OCI-LY7 (cell line): ENCODE measurements around the gene ATP5F1E. TPM values are rescaled to one million over a fixed set of nuclear protein-coding genes. Genes with fewer than 3 reads are reported as not detected.

Source experiments
- BruUV-seq: library from RNA; stranded (reverse); fragments of 400-500 nt; replicated peaks from 2 replicates; lab custom pipeline; 2021; lab: Mats Ljungman, UMichigan
- CTCF ChIA-PET: fragments of 300-600 bp; sonication (Branson Sonifier 250); formaldehyde crosslinking; loops from one replicate; lab custom pipeline; 2022; ENCODE audit warnings: antibody characterized with exemption; ENCODE audit not compliant: unreplicated experiment; lab: Charles Lee
- POLR2A ChIA-PET: fragments of 300-600 bp; sonication (Branson Sonifier 250); formaldehyde crosslinking; loops from one replicate; lab custom pipeline; 2022; ENCODE audit warnings: antibody characterized with exemption; lab: Charles Lee
- DNase-seq: peaks from one replicate; pipeline ENCODE4 v3.0.0-alpha.2; 2015; ENCODE audit warnings: low spot score
- H2AFZ ChIP-seq: fragments of 200-600 bp; sonication (generic), shearing (Covaris generic); 2 replicates; pipeline ENCODE4 v1.6.1; 2014; ENCODE audit warnings: mild to moderate bottlenecking, antibody characterized with exemption, low read length, moderate library complexity
- H3K27ac ChIP-seq: fragments of 200-600 bp; sonication (generic); 2 replicates; pipeline ENCODE4 v1.5.1; 2014; ENCODE audit warnings: mixed run types, low read depth, mild to moderate bottlenecking, moderate library complexity, low read length, inconsistent platforms; ENCODE audit not compliant: poor library complexity, severe bottlenecking
- H3K36me3 ChIP-seq: fragments of 200-600 bp; sonication (generic); 2 replicates; pipeline ENCODE4 v1.6.1; 2014; ENCODE audit warnings: mild to moderate bottlenecking, antibody characterized with exemption, low read length, moderate library complexity, mixed read lengths; ENCODE audit not compliant: insufficient read depth
- H3K4me1 ChIP-seq: fragments of 200-600 bp; sonication (generic); 2 replicates; pipeline ENCODE4 v1.5.1; 2014; ENCODE audit warnings: mild to moderate bottlenecking, low read length; ENCODE audit not compliant: insufficient read depth, poor library complexity, severe bottlenecking
- H3K4me2 ChIP-seq: fragments of 200-600 bp; sonication (generic); 2 replicates; pipeline ENCODE4 v1.6.1; 2014; ENCODE audit warnings: mild to moderate bottlenecking, low read length
- H3K4me3 ChIP-seq: fragments of 200-600 bp; sonication (generic); 2 replicates; pipeline ENCODE4 v1.5.1; 2014; ENCODE audit warnings: mild to moderate bottlenecking, low read depth, low read length; ENCODE audit not compliant: poor library complexity, severe bottlenecking
- H3K79me2 ChIP-seq: fragments of 200-600 bp; sonication (generic); 2 replicates; pipeline ENCODE4 v1.6.1; 2016; ENCODE audit warnings: low read depth, mild to moderate bottlenecking, low read length, moderate library complexity, mixed read lengths; ENCODE audit not compliant: insufficient read depth
- H3K9me2 ChIP-seq: fragments of 200-600 bp; sonication (generic); 2 replicates; pipeline ENCODE4 v1.6.1; 2016; ENCODE audit warnings: mild to moderate bottlenecking, low read length, mixed read lengths; ENCODE audit not compliant: insufficient read depth
- H3K9me3 ChIP-seq: fragments of 200-600 bp; sonication (generic); 2 replicates; pipeline ENCODE4 v1.6.1; 2014; ENCODE audit warnings: mild to moderate bottlenecking, mixed run types, low read length, mixed read lengths
- H4K20me1 ChIP-seq: fragments of 200-600 bp; sonication (generic); 2 replicates; pipeline ENCODE4 v1.6.1; 2014; ENCODE audit warnings: mild to moderate bottlenecking, antibody characterized with exemption, low read length, moderate library complexity, mixed read lengths; ENCODE audit not compliant: insufficient read depth
- EZH2phosphoT487 ChIP-seq: fragments of 200-600 bp; sonication (generic); IDR thresholded peaks from 2 replicates; pipeline ENCODE4 v1.6.1; 2018; ENCODE audit warnings: low read depth, borderline replicate concordance, mild to moderate bottlenecking, mixed run types, antibody characterized with exemption, low read length, moderate library complexity, mixed read lengths
- intact Hi-C: fragments of 100-400 bp; cut with micrococcal nuclease; formaldehyde crosslinking; loops from one replicate; pipeline ENCODE4 v1.10.0; 2022; ENCODE audit not compliant: unreplicated experiment
- total RNA-seq, 2 experiments: library from RNA; depleted of rRNA in 1 of 2; stranded (reverse); fragments of >200 nt in 1 of 2; shearing (Covaris generic) in 1 of 2; gene quantifications; 2 replicates each; pipeline ENCODE4 v1.2.3, GENCODE V29; 2014 to 2022
- TF ChIP-seq, protein P1 (sequence below): fragments of 200-600 bp; sonication (generic); conservative IDR thresholded peaks from 2 replicates; pipeline ENCODE4 v1.5.1; 2014; ENCODE audit warnings: mild to moderate bottlenecking, antibody characterized with exemption, low read length, moderate library complexity, mixed read lengths

The ATP5F1E gene
- total RNA-seq, 2 experiments from 2014 or later = 42.4 to 67.2 TPM

DNA sequence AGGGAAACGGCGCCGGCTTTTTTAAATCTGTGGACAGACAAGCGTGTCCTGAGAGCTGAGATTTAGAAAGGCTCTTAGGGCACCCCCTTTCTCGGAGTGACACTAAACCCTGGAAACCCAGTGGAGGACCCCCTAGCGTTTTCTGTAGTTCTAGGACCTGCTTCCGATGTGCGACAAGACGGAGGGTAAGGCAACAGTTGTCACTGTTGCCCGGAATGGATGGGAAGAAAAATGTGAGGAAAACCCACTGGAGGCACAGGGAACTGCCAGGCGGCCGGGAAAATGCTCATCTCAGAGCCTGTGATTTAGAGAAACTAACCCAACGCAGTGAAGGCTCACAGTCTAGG is 551 bp upstream of the ATP5F1E start:
- BruUV-seq = TSS peak; percentile 98
- peaks cover 49% of the 10 kb centered on the region for H3K4me1 ChIP-seq
- no peaks in the 10 kb centered on the region for H3K9me2 ChIP-seq
- CTCF ChIA-PET = no interaction called here
- POLR2A ChIA-PET = interaction anchor here (0.6 to 4.3 kb wide), 9 partner anchors 9 to 51 kb away, joined by 3 to 32 read pairs (median 8); partner anchors contain the start of genes PRELID3B and TUBB1
- H3K9me3 ChIP-seq = no peaks in the 10 kb centered on the region
- H2AFZ ChIP-seq = no peak overlapping the region; the same call in 1 of the 2 replicates
- no peak for TF ChIP-seq EZH2phosphoT487
- TF ChIP-seq, protein P1, sequence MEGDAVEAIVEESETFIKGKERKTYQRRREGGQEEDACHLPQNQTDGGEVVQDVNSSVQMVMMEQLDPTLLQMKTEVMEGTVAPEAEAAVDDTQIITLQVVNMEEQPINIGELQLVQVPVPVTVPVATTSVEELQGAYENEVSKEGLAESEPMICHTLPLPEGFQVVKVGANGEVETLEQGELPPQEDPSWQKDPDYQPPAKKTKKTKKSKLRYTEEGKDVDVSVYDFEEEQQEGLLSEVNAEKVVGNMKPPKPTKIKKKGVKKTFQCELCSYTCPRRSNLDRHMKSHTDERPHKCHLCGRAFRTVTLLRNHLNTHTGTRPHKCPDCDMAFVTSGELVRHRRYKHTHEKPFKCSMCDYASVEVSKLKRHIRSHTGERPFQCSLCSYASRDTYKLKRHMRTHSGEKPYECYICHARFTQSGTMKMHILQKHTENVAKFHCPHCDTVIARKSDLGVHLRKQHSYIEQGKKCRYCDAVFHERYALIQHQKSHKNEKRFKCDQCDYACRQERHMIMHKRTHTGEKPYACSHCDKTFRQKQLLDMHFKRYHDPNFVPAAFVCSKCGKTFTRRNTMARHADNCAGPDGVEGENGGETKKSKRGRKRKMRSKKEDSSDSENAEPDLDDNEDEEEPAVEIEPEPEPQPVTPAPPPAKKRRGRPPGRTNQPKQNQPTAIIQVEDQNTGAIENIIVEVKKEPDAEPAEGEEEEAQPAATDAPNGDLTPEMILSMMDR = peak; percentile 56
- H3K4me3 ChIP-seq = peak overlapping the region; percentile 76
- intact Hi-C loops = loop anchor here (1.0 to 5.0 kb wide), 3 partner anchors 25 to 140 kb away; partner anchors contain the start of gene CTSZ
- peaks cover 35% of the 10 kb centered on the region for H4K20me1 ChIP-seq
- no peak for DNase-seq
- peak overlapping the region; percentile 72 for H3K27ac ChIP-seq
- peaks cover 87% of the 10 kb centered on the region for H3K36me3 ChIP-seq
- peak overlapping the region; percentile 73 for H3K4me2 ChIP-seq
- peaks cover 64% of the 10 kb centered on the region for H3K79me2 ChIP-seq

DNA sequence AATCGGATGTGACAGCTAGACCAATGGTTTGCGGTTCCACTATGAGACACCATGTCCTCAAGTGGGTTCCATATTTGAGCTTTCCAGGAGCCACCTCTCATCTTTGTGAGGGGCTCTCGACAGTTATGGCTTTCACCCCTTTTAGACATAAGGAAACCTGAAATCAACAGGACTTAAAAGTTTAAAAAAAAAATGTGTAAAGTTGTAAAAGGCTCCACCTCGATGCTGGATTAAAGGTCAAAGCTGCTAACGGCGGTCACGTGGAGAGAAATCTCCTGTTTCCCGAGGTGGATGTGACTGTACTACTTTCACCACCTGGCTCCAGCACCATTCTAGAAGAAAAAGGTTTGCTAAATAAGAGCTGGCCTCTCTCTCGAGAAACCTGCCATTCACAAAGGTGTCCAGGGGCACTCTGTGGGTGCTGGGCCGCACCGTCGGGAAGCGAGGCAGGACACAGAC is 542 bp downstream of the ATP5F1E start:
- TF ChIP-seq, protein P1 = no peak
- no peak for TF ChIP-seq EZH2phosphoT487
- Histone ChIP-seq H3K79me2 (peaks cover 63% of the 10 kb centered on the region), H3K4me2 (peak overlapping the region; percentile 97), H3K27ac (peak overlapping the region; percentile 57), H3K9me3 (no peaks in the 10 kb centered on the region), H3K4me1 (peaks cover 49% of the 10 kb centered on the region), H3K36me3 (peaks cover 87% of the 10 kb centered on the region), H3K9me2 (no peaks in the 10 kb centered on the region), H4K20me1 (peaks cover 41% of the 10 kb centered on the region), H2AFZ (no peak overlapping the region), H3K4me3 (peak overlapping the region; percentile 76)
- intact Hi-C loops = loop anchor here (1.0 to 5.0 kb wide), 3 partner anchors 24 to 139 kb away; partner anchors contain the start of gene CTSZ
- ChIA-PET CTCF (interaction anchor here (0.9 kb wide), 1 partner anchor 23 kb away, joined by 3 read pairs; no protein-coding TSS in a partner anchor), POLR2A (interaction anchor here (0.9 to 4.3 kb wide), 12 partner anchors 9 to 140 kb away, joined by 3 to 32 read pairs (median 7); partner anchors contain the start of genes PRELID3B and TUBB1)
- peak; percentile 48 for DNase-seq
- no TSS peak for BruUV-seq
